NCI-H510A treated with DMSO at 0.1 percent for 48 hours (cell line): Measurements from ENCODE around the gene NCOA5.
"Not testable (repeated sequence)": the region's sequence is repeated elsewhere in the genome, so short reads cannot be mapped to it uniquely, and the experiment has no call there.

ENCODE experiments used
- DNase-seq: peaks from one replicate; lab custom pipeline; 2025; lab: John Stamatoyannopoulos, UW

Gene NCOA5

DNA sequence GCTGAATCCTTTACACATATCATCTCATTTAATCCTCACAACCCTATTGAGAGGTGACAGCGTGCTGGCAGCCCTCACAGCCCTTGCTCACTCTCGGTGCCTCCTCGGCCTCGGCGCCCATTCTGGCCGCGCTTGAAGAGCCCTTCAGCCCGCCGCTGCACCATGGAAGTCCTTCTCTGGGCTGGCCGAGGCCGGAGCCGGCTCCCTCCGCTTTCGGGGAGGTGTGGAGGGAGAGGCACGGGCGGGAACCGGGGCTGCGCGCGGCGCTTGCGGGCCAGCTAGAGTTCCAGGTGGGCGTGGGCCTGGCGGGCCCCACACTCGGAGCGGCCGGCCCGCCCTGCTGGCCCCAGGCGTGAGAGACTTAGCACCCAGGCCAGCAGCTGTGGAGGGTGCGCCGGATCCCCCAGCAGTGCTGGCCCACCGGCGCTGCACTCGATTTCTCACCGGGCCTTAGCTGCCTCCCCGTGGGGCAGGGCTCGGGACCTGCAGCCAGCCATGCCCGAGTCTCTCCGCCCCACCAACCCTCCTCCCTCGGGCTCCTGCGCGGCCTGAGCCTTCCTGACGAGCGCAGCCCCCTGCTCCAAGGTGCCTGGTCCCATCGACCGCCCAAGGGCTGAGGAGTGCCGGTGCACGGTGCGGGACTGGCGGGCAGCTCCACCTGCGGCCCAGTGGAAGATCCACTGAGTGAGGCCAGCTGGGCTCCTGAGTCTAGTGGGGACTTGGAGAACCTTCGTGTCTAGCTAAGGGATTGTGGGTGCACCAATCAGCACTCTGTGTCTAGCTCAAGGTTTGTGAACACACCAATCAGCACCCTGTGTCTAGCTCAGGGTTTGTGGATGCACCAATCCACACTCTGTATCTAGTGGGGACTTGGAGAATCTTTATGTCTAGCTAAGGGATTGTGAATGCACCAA, 2.1 kb upstream of the NCOA5 start:
- DNase-seq: not testable (repeated sequence)

DNA sequence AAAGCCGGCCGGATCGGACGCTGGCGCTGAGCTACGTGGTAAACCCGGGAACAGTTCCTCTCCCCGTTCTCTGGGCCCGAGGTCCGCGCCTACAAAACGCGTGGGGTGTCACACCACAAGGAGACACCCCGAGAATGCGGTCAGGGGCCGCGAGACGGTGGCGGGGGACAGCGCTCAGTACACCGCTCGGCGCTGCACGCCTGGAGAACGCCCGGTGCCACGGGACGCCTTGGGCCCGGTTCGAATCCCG, 670 bp downstream of the NCOA5 start:
- DNase-seq: no peak

DNA sequence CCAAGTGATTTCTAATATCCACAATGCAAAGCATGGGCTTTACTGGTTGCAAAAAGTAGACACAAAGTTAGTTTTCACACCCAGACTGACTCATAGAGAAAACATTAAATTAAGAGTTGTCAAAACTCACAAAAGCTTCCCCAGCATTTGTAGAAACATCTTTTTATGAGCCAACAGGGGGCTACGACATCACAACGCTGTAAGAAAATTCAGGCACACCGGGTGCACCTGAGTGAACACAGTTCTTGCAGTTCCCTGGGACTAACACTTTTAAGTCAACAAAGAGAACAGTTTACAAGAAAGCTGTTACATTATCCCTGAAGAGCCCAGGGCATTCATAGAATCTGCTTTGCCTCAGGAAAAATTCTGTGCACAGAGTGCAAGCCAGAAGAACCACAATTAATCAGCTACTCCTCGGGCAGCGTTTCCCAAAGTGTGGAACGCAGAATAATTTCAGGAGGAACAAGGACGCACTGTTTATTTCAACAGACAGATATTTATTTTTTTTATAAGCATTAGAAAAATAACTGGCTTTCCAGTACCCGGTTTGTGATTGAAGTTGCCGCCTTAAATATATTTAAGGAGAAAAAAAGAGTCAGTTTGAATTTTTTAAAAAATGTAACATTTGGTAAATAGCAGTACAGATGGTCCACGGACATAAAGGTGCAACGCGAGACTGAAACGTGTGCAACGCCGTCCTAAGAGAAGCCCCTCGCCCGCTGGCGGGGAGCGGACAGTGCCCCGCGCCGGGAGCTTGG, 1.2 kb downstream of the NCOA5 start:
- no peak for DNase-seq

DNA sequence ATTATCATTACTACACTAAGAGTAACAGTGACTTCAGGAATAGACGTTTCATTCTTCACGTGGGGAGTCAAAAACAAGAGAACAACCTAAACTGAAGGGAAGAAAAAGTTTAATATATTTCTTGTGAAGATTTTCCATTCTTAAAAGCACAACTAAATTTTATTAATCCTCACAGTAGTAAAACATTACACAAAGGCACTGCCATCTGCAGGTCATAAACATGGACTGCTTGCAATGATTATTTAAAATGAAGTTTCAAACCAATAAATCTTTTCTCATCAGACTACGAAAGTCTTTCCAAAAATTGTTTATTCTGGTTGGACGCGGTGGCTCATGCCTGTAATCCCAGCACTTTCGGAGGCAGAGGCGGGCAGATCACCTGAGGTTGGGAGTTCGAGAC, 2.6 kb downstream of the NCOA5 start:
- no peak for DNase-seq

DNA sequence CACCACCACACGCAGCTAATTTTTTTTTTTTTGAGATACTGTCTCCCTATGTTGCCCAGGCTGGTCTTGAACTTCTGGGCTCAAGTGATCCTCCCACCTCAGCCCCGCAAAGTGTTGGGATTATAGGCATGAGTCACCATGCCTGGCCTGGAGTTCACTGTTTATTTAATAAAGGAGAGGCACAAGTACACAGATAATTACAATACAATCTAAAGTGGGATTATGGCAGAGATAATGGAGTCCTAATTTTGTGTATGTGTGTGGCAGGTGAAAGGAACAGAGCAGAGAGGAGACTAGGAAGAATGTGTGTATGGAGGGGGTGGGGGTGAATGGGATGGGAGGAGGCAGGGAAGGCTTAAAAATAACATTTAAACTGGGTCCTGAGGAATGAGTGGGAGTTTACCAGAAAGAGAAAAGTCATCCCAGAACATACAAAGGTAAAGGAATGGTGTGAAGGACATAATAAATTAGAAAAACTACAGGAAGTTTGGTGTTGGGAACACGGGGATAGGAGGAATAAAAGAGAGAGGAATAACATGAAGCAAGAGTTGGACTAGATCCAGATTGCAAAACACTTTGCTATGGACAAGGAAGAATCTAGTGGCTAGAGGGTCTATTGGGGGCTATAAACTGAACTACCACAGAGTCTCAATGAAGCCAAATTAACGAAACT, 4.4 kb downstream of the NCOA5 start:
- peak; percentile 22 for DNase-seq

DNA sequence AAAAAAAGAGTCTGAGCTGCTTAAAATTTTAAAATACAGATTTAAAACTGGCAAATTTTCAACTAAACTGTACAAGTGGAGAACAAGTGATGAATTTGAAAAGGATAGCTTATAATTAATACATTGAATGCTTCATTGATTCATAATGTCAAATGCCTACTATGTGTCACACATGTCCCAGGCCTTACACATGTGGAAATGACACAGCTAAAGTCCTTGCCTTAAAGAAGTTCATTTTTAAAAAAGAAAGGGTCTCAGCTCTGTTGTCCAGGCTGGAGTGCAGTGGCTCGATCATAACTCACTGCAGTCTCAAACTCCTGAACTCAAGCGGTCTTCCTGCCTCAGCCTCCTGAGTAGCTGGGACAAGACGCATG, 5.0 kb downstream of the NCOA5 start:
- no peak for DNase-seq

DNA sequence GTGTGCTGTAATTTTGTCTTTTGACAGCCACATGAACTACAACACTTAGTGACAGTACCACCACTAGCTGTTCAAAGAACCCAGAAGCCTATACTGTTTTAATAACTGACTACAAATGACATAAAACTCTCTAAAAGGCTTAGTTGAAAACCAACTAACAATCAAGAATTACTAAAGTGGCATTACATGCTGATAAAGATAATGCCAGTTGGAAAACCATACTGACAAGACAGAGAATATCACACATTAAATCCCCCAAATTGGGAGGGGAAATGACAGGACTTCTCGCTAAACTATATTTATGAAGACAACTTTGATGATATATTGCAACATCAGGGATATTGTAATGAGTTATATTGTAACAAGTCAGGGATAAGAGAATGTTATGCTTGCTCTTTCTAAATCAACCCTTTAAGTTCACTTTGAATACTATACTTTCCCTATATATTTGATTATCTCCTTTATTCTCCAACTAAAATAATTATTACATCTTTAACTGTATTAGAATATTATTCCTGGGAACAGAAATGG, 6.2 kb downstream of the NCOA5 start:
- DNase-seq: no peak

DNA sequence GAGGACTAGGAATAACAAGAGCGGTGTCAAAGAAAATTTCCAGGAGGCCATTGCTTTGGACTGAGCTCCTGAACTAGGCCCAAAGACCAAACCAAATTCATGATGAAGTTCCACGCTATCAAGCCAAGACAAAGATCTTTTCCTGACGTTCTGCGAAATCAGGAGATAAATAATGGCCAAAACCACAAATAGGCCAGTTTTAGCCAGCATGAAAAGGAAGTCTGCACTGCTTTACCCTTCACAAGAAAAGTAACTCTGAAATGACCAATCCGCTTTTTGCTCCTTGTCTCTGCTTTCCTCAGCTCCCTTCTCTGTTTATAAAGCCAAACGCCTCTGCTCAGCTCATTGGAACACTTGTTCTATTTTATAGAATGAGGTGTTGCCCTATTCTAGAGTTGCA, 6.7 kb downstream of the NCOA5 start:
- DNase-seq: no peak

DNA sequence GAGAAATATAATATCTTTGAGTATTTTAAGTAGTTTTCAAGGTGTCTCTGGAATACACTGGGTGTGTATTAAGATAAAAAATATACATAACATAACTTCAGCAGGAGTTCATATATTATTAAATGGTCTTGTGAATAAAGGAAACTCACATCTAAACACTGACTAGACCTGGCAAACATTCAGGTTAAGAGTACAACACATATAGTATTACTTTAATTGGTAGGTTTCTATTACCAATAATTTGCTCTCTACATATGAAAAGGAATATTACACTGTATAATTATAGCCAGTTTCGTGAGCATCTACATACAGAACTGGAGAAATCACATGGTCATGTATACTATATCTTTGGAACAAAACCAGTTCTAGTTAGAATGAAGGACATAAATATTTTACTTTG, 8.7 kb downstream of the NCOA5 start:
- no peak for DNase-seq

DNA sequence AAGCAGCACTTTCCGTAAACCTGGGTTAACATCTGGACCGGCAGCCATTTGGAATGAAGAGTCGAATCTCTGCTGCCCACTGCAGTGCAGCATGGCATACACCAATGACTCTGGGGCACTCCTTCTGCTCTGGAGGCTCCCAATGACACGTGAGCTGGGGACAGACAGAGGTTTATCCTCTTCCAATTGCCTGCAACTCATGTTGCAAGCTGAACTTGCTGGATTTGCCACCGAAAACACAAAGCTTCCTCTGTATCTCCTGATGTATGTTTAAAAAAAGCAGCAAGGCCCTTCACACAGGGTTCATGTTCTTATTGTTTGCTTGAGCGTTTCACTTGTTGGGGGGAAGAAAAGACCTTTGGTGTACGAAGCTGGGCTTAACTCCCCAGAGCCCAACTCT, 10.8 kb downstream of the NCOA5 start:
- DNase-seq: no peak

DNA sequence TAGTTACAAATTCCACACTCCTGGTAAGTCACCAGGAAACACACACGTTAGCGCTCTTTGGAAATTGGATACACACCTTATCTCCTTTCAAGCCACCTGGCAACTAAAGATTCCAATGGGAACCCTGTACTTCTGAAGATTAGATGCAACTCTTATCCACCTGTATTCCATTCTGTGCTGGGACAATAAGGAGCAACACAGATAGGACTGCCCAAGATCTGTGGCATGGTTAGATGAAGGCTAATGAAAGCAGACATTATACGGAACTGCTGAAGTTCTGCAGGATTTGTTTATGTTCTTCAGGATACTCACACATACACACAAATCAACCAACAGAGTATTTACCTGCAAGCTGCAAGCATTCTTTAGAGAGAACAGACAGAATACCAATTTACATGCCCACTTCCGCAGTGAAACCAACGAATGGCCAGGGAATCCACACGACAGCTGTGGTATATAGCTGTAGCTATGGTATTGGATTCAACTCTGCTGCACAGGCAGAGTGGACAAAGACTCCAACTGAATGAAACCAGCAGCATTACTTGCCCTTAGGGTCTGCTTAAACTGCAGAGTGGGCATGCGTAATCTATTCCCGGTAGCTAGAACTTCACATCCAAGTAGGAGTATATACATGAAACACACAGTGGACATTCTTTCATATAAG, 12.0 kb downstream of the NCOA5 start:
- no peak for DNase-seq

DNA sequence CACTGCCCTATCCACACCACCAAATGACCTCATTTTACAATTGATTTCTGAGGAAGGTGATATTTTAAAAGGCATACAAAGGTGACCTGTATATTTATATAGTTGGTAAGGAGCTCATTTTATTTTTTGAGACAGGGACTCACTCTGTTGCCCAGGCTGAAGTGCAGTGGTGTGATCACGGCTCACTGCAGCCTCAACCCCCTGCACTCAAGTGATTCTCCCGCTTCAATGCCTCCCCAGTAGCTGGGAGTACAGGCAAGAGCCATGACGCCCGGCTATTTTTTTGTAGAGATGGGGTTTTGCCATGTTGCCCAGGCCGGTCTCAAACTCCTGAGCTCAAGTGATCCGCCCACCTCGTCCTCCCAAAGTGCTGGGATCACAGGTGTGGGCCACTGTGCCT, 13.0 kb downstream of the NCOA5 start:
- no peak for DNase-seq

DNA sequence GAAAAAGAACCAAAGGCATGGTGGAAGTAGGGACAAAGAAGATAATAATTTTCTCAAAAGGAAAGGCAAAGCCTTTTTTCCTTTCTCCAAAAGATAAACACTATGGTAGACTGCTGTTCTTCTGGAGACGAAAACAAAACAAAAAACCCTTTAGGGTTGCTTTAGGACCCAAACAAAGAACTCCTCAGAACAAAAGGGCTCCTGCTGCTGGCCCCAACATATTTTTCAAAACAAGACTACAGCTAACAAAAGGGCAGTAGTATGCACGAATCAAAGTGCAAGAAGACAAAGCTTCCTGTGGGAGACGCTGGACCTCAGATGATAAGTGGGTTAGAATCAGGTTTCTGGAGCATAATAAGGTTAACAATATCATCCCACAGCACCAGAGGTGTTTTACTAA, 15.8 kb downstream of the NCOA5 start:
- no peak for DNase-seq

DNA sequence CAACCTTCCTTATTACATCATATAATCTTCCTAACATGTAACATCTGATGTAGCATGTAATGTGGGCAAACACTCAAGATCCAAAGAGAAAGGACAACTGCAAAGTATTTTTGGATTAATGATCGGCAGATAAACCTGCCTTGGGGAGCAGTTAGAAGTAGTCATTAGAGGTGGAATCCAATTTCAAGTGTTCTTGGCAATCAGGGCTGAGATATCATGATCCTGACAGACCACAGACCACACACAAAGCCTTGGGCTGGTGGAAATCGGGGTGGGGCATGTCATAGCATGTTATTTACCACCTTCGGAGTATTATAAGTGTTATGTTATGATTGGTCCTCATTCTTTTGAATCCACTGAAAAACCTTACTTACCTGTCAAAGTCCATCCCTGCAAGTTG, 16.3 kb downstream of the NCOA5 start:
- no peak for DNase-seq

DNA sequence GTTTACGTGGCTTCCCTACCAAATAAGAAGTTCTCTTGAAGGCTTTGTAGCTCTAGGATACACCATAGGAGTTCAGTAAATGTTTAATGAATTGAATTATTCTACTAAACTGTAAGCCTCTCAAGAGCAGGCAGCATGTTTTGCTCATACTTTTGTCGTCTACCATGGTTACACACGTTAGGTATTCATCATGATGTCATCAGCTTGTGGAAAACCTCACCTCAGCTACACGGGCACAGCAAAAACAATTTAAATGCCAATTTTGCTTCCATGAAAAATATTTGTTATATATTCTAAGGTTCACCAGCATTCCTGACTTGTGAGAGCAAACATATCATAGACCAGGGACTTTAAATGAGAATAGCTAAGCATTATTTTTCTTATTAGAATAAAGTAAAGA, 16.7 kb downstream of the NCOA5 start:
- DNase-seq: no peak

DNA sequence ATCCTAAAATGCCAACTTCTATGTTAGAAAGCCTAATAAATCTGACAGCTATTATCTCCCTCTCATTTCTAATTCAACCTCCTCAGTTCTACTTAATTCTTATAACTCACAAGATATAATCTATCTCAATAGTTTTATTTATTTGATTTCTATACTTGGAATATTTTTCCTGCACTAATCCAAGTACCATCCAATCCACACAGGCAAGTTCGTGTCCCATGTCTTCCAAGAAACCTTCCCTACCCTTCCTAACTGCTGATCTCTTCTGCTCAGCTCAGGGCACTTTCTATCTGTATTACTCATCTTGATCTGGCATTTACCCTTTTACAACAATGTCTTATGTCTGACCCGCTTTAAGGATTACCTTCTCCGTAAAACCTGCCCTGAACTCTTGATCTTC, 18.2 kb downstream of the NCOA5 start:
- no peak for DNase-seq

DNA sequence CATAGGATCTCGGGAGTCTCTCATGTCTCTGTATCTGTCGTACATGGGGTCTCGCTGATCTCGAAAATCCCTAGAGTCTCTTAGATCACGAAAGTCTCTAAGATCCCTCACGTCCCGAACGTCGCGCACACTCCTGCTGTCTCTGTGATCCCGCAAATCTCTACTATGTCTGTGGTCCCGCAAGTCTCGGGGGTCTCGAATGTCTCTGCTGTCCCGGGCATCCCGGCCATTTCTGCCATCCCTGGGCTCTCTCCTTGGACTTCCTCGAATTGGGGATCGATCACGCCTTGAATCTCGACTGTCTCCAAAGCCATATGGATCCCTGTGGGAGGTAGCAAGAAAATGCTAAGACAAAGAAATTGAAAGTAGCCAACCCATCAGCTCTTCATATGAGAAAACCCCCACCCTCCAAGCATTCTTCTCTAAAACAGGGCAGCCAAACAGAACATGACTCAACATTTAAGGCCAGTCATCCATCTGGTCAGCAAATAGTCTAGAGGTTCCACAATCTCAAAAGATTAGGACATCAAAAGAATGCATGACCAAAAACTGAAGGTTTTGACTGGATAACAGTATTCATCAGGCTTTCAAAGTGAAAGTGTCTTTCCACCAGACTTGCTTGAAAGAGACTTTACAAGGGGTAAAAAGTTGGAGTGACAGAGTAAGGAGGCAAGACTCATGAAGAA, 19.4 kb downstream of the NCOA5 start:
- DNase-seq: no peak

DNA sequence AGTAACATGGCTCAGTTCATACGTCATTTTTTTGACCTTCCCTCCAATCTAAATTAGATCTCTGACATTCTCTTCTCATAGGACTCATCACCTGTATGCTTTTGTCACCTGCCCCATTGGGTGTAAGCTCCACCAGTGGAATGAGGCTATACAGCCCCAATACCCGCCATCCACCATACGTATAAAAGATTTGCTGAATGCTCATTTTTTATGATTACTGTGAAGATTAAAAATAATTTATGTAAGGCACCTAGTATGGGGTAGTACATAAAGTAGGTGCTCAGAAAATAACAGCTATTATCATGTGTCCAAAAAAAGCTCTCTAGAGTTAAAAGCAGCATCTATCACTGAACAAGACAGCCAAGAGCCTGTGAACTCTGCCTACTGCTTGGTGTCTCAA, 24.1 kb downstream of the NCOA5 start:
- no peak for DNase-seq

DNA sequence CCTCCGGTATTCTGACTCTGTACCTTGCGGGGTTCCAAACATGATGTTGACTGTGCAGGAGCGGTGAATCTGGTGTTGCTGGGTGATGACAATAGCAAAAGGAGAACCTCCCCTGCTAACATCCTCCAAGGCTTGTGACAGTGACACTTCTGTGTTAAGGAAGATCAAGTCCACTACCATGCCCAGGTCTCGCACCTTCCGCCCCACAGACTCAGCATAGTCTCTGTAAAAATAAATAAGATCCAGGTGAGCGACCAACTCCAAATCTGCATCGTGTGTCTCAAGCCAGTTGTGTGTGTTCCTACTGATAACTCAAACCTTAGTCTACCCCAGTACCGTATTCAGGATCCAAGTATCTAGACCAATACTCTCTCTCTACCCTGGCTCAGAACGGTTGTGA, 24.8 kb downstream of the NCOA5 start:
- DNase-seq: no peak

DNA sequence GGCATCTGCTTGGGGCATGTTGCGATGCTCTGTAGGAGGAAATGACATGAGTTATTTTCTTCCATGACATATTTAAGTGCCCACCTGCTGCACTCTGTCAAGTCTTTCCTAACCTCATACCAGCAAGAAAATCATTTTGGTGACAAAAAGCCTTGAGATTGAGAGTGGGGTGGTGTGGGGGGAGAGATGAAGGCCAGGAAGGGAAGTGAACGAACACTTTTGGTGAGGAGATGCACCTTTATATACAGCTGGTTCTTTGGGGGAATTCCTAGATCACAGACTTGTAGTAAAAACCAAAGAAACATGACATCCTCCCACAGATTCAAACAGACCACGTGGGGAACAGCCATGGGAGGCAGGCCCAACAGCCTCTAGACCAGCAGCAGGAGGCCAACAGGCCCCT, 26.1 kb downstream of the NCOA5 start:
- DNase-seq: no peak

DNA sequence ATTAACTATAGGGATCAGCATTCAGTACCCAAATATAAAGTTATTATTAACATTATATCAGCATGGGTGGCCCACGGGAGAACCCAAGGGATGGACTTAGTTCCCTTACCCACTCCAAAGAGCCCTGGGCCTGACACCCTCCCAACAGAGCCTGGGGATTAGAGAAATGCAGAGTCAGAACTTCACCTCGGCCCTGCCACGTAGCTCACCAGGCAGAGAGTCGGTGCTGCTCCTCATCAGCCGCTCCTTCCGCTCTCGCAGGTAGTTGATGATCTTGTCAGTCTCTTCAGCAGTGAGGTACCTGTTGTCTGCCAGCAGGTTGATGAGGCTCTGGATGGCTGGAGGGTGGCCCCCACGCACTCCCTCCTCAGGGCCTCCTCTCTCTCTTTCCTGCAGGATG, 26.6 kb downstream of the NCOA5 start:
- no peak for DNase-seq

DNA sequence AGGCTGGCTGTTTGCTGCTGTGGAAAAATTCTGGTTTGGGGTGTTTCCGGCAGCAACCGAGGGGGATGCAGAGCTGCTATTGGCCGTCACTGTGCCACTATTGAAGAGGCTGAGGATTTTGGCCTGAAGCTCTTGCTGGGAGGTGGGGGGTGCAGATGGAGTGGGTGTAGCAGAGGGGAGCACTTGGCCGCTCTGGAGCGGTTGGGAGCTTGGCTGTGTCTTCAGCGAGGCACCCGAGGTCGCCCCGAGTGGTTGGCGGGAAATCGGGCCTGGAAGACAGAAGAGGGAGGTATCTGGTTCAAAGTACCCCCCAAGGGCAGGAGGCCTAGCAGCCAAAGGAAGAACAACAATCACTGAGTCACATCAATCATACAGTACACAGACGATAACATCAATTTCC, 27.1 kb downstream of the NCOA5 start:
- DNase-seq: no peak
